MM.1S (cell line): ENCODE measurements around the gene SFSWAP.

Experiments used
- DNase-seq: peaks from one replicate; pipeline ENCODE4 v3.0.0-alpha.2; 2015
- H2AFZ ChIP-seq: fragments of 300-600 bp; sonication (generic); 2 replicates; pipeline ENCODE4 v1.6.0; 2016; ENCODE audit warnings: antibody characterized with exemption, low read length
- H3F3A ChIP-seq: fragments of 300-600 bp; sonication (generic); 2 replicates; pipeline ENCODE4 v1.6.1; 2016; ENCODE audit warnings: mild to moderate bottlenecking, antibody characterized with exemption, low read length, moderate library complexity, mixed read lengths; ENCODE audit not compliant: insufficient read depth
- H3K27ac ChIP-seq: fragments of 300-600 bp; sonication (generic); 2 replicates; pipeline ENCODE4 v1.5.1; 2016; ENCODE audit warnings: mild to moderate bottlenecking, low read length
- H3K27me3 ChIP-seq: fragments of 300-600 bp; sonication (generic); replicated peaks from 2 replicates; pipeline ENCODE4 v1.6.0; 2016; ENCODE audit warnings: low read length; ENCODE audit not compliant: insufficient read depth
- H3K36me3 ChIP-seq: fragments of 300-600 bp; sonication (generic); replicated peaks from 2 replicates; pipeline ENCODE4 v1.6.1; 2016; ENCODE audit warnings: mild to moderate bottlenecking, low read length, mixed read lengths; ENCODE audit not compliant: insufficient read depth
- H3K4me1 ChIP-seq: fragments of 300-600 bp; sonication (generic); 2 replicates; pipeline ENCODE4 v1.6.1; 2016; ENCODE audit warnings: low read length, mixed read lengths
- H3K4me2 ChIP-seq: fragments of 300-600 bp; sonication (generic); 2 replicates; pipeline ENCODE4 v1.6.0; 2016; ENCODE audit warnings: low read depth, low read length
- H3K4me3 ChIP-seq: fragments of 300-600 bp; sonication (generic); 2 replicates; pipeline ENCODE4 v1.5.1; 2016; ENCODE audit warnings: low read length, mixed read lengths
- H3K79me2 ChIP-seq: fragments of 300-600 bp; sonication (generic); 2 replicates; pipeline ENCODE4 v1.6.1; 2016; ENCODE audit warnings: mixed run types, low read length, mixed read lengths
- H3K9ac ChIP-seq: fragments of 300-600 bp; sonication (generic); 2 replicates; pipeline ENCODE4 v1.6.1; 2016; ENCODE audit warnings: low read length, mixed read lengths
- H3K9me2 ChIP-seq: fragments of 300-600 bp; sonication (generic); replicated peaks from 2 replicates; pipeline ENCODE4 v1.6.1; 2016; ENCODE audit warnings: mild to moderate bottlenecking, low read length, mixed read lengths; ENCODE audit not compliant: insufficient read depth
- H3K9me3 ChIP-seq: fragments of 300-600 bp; sonication (generic); replicated peaks from 2 replicates; pipeline ENCODE4 v1.6.1; 2016; ENCODE audit warnings: mild to moderate bottlenecking, low read length, mixed read lengths; ENCODE audit not compliant: insufficient read depth
- H4K20me1 ChIP-seq: fragments of 300-600 bp; sonication (generic); 2 replicates; pipeline ENCODE4 v1.6.1; 2016; ENCODE audit warnings: mild to moderate bottlenecking, low read length, moderate library complexity, mixed read lengths; ENCODE audit not compliant: insufficient read depth
- EZH2 ChIP-seq: fragments of 300-600 bp; sonication (generic); optimal IDR thresholded peaks from 2 replicates; pipeline ENCODE3; 2017; ENCODE audit warnings: low read depth, mild to moderate bottlenecking, antibody characterized with exemption, low read length, mixed read lengths
- EZH2phosphoT487 ChIP-seq: fragments of 300-600 bp; sonication (generic); IDR thresholded peaks from 2 replicates; pipeline ENCODE4 v1.6.1; 2018; ENCODE audit warnings: antibody characterized with exemption, low read length
- TF ChIP-seq, protein P1 (sequence below): fragments of 300-600 bp; sonication (generic); IDR thresholded peaks from 2 replicates; pipeline ENCODE4 v1.5.1; 2016; ENCODE audit warnings: antibody characterized with exemption, low read length, mixed read lengths

SFSWAP gene

DNA sequence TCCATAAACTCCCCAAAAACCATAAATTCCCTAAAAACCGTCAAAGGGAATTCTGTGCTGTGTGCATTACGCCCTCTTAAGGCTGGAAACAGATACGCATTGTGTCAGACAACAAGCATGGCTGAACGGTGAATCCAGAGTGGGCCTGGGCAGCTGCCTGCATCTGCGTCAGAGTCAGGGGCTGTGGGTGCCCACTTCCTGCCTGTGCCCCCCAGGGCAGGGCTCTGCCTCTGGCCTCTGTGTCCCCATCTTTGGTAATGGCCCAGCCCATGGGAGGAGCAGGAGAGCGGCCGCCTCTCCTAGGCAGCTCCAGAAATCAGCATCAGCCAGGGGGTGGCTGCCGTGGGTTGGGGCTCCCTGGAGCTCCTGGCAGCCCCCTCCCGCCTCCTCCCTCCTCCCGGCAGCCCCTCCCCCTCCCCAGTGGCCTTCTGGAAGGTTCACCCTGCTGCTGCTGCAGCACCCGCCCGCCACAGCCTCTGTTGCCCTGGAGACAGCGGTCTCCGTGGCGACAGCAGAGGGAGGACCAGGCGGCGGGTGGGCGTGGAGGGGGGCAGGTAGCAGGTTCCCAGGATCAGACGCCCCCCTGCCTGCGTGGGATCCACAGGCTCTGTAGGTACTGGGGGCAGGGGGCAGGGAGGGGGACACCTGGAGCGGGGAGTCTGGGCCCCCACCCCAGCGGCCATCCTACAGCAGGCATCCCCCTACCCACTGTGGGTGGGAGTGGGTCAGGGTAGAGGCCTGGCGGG, 123.2 kb downstream of the SFSWAP start:
- Histone ChIP-seq H3F3A (no peaks in the 10 kb centered on the region), H3K9ac (no peak overlapping the region), H3K4me3 (no peak overlapping the region), H3K36me3 (no peaks in the 10 kb centered on the region), H3K4me1 (no peaks in the 10 kb centered on the region), H2AFZ (no peak overlapping the region), H3K79me2 (no peaks in the 10 kb centered on the region), H3K27ac (no peak overlapping the region), H3K9me2 (no peaks in the 10 kb centered on the region), H3K27me3 (peaks cover 25% of the 10 kb centered on the region), H3K9me3 (no peaks in the 10 kb centered on the region), H3K4me2 (no peak overlapping the region), H4K20me1 (no peaks in the 10 kb centered on the region)
- no peak for DNase-seq
- TF ChIP-seq EZH2phosphoT487 (no peak), EZH2 (no peak)
- TF ChIP-seq, protein P1, sequence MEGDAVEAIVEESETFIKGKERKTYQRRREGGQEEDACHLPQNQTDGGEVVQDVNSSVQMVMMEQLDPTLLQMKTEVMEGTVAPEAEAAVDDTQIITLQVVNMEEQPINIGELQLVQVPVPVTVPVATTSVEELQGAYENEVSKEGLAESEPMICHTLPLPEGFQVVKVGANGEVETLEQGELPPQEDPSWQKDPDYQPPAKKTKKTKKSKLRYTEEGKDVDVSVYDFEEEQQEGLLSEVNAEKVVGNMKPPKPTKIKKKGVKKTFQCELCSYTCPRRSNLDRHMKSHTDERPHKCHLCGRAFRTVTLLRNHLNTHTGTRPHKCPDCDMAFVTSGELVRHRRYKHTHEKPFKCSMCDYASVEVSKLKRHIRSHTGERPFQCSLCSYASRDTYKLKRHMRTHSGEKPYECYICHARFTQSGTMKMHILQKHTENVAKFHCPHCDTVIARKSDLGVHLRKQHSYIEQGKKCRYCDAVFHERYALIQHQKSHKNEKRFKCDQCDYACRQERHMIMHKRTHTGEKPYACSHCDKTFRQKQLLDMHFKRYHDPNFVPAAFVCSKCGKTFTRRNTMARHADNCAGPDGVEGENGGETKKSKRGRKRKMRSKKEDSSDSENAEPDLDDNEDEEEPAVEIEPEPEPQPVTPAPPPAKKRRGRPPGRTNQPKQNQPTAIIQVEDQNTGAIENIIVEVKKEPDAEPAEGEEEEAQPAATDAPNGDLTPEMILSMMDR: no peak

DNA sequence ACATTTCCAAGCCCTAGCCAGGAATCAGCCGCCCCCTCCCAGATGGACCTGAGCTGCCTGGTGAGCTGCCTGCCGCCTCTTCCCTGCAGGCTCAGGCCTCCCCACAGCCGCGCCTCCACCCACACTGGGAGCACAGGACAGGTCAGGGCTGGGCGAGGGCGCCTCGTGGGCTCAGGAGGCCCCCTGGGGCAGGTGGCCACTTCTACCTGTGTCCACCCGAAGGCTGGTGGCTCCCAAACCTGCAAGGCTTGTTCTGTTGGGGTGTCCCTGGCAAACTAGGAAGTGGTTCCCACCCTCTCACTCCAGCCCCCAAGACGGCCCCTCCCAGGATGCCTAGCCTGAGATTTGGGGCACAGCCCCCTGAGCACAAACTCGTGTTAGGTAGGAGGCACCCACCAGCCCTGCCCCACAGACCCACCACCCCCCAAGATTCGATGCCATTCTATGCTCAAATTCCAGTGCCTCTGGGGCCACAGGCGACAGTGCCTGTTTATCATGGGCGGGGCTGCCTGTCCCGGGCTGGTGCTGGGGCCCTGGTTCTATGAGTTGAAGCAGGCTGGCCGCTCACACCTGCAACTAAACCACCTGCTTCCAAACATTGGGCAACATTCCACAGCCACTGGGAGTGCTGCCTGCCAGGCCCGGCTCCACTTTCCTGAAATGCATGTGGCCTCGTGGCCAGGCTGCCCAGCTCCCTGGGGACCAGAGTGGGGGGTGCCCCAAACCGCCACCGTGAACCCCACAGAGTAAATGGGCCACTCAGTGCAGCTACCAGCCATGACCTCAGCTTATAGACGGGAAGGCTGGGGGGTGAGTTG, 124.1 kb downstream of the SFSWAP start:
- no peak overlapping the region for H2AFZ ChIP-seq
- H3K4me3 ChIP-seq: no peak overlapping the region
- no peaks in the 10 kb centered on the region for H3F3A ChIP-seq
- H3K27me3 ChIP-seq: peaks cover 15% of the 10 kb centered on the region
- no peak overlapping the region for H3K27ac ChIP-seq
- no peak overlapping the region for H3K9ac ChIP-seq
- no peaks in the 10 kb centered on the region for H3K9me3 ChIP-seq
- H3K79me2 ChIP-seq: no peaks in the 10 kb centered on the region
- H3K4me1 ChIP-seq: no peaks in the 10 kb centered on the region
- H3K4me2 ChIP-seq: no peak overlapping the region
- no peaks in the 10 kb centered on the region for H3K9me2 ChIP-seq
- H3K36me3 ChIP-seq: no peaks in the 10 kb centered on the region
- TF ChIP-seq EZH2: no peak
- no peak for TF ChIP-seq EZH2phosphoT487
- TF ChIP-seq, protein P1: no peak
- no peak for DNase-seq
- H4K20me1 ChIP-seq: no peaks in the 10 kb centered on the region

DNA sequence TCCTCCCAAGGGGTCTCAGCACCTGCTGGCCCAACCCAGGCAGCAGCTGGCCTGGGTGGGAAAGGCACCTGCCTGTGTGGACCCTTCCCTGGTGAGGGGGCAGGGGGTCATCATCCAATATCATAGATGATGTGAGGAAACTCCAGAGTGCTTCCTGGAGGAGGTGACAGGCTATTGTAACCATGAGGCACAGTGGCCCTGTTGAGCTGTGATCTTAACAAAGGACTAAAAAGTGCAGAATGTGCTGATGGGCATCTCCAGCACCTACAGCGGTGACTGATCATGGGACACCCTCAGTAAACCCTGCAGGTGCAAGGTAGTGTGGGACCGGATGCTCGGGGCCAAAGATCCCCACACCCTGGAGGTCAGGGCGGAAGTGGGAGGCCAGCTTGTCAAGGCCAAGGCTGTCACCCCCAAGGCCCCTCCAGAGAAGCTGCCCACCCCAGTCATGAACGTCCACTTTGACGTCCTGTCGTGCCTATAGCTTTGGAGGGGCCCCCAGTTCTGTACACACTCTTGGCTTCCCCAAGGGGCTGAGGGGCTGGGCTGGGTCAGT, 124.8 kb downstream of the SFSWAP start:
- H3K4me3 ChIP-seq: no peak overlapping the region
- H3K9me2 ChIP-seq: no peaks in the 10 kb centered on the region
- no peaks in the 10 kb centered on the region for H3K9me3 ChIP-seq
- no peaks in the 10 kb centered on the region for H4K20me1 ChIP-seq
- H3K4me1 ChIP-seq: no peaks in the 10 kb centered on the region
- no peaks in the 10 kb centered on the region for H3K36me3 ChIP-seq
- no peaks in the 10 kb centered on the region for H3F3A ChIP-seq
- no peak for DNase-seq
- no peaks in the 10 kb centered on the region for H3K79me2 ChIP-seq
- H3K4me2 ChIP-seq: no peak overlapping the region
- H2AFZ ChIP-seq: no peak overlapping the region
- TF ChIP-seq EZH2phosphoT487 (no peak), EZH2 (no peak)
- TF ChIP-seq, protein P1: no peak
- no peak overlapping the region for H3K9ac ChIP-seq
- peaks cover 12% of the 10 kb centered on the region for H3K27me3 ChIP-seq
- H3K27ac ChIP-seq: no peak overlapping the region
